Sigmoid colon (tissue), 4 donors: ENCODE results near the gene HCN2.

ENCODE experiments used
- POLR2AphosphoS5 ChIP-seq, 4 donors: sonication (generic); formaldehyde crosslinking; IDR thresholded peaks; one replicate each; pipeline ENCODE4 v1.6.1; 2017; ENCODE audit warnings: antibody characterized with exemption in 4 of 4
- TF ChIP-seq, protein P1 (sequence below), 4 experiments: fragments of 450-650 bp in 3 of 4; fragments of 200-600 bp in 1 of 4; IDR thresholded peaks; one replicate each; pipeline ENCODE4 v1.5.1; 2016 to 2019; ENCODE audit warnings: antibody characterized with exemption in 4 of 4, mild to moderate bottlenecking in 3 of 4, moderate library complexity in 2 of 4

- TF ChIP-seq, protein P1, sequence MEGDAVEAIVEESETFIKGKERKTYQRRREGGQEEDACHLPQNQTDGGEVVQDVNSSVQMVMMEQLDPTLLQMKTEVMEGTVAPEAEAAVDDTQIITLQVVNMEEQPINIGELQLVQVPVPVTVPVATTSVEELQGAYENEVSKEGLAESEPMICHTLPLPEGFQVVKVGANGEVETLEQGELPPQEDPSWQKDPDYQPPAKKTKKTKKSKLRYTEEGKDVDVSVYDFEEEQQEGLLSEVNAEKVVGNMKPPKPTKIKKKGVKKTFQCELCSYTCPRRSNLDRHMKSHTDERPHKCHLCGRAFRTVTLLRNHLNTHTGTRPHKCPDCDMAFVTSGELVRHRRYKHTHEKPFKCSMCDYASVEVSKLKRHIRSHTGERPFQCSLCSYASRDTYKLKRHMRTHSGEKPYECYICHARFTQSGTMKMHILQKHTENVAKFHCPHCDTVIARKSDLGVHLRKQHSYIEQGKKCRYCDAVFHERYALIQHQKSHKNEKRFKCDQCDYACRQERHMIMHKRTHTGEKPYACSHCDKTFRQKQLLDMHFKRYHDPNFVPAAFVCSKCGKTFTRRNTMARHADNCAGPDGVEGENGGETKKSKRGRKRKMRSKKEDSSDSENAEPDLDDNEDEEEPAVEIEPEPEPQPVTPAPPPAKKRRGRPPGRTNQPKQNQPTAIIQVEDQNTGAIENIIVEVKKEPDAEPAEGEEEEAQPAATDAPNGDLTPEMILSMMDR (IDR thresholded peaks at IDR 0.05), result no peak
- TF ChIP-seq POLR2AphosphoS5 (IDR thresholded peaks at IDR 0.05), result no peak
Measured at GRCh38 chr19:660793-661426, 71.2 kb downstream of the HCN2 start.
